ENCODE data around the gene CLIP2.
"Not testable (repeated sequence)": the region's sequence is repeated elsewhere in the genome, so short reads cannot be mapped to it uniquely, and the experiment has no call there.

Gene CLIP2

GRCh38 chr7:74429153-74429747, 140.0 kb downstream of the CLIP2 start:
- H3K4me2 ChIP-seq (ENCODE audit: low read depth, low read length) = no peak overlapping the region
- DNase-seq = no peak

GRCh38 chr7:74430409-74430808, 141.2 kb downstream of the CLIP2 start:
- not testable (repeated sequence) for H3K9ac ChIP-seq (ENCODE audit: low read length); H3K4me2 ChIP-seq (ENCODE audit: low read depth, low read length); H3K27ac ChIP-seq (ENCODE audit: low read length); H3K9me3 ChIP-seq (replicated peaks; ENCODE audit: insufficient read depth, low read length); H4K20me1 ChIP-seq (ENCODE audit: insufficient read depth, low read length); H3K4me3 ChIP-seq (ENCODE audit: low read length); H3K9me2 ChIP-seq (replicated peaks; ENCODE audit: insufficient read depth, low read length); H2AFZ ChIP-seq (ENCODE audit: low read length); H3K36me3 ChIP-seq (replicated peaks; ENCODE audit: insufficient read depth, low read length); H3K79me2 ChIP-seq (ENCODE audit: low read length); H3K4me1 ChIP-seq (ENCODE audit: low read length); H3K27me3 ChIP-seq (replicated peaks; ENCODE audit: insufficient read depth, low read length); DNase-seq; H3F3A ChIP-seq (ENCODE audit: insufficient read depth, low read length)

More at GRCh38 chr7:74429153-74429747, 140.0 kb downstream of the CLIP2 start:
- Histone ChIP-seq H3K27me3 (replicated peaks; ENCODE audit: insufficient read depth, low read length) (no peaks in the 10 kb centered on the region), H3K9me2 (replicated peaks; ENCODE audit: insufficient read depth, low read length) (no peaks in the 10 kb centered on the region), H3K9me3 (replicated peaks; ENCODE audit: insufficient read depth, low read length) (no peaks in the 10 kb centered on the region), H3K9ac (ENCODE audit: low read length) (no peak overlapping the region), H3K27ac (ENCODE audit: low read length) (no peak overlapping the region), H3K4me1 (ENCODE audit: low read length) (no peaks in the 10 kb centered on the region), H3K36me3 (replicated peaks; ENCODE audit: insufficient read depth, low read length) (no peaks in the 10 kb centered on the region), H4K20me1 (ENCODE audit: insufficient read depth, low read length) (no peaks in the 10 kb centered on the region), H3K79me2 (ENCODE audit: low read length) (no peaks in the 10 kb centered on the region), H3F3A (ENCODE audit: insufficient read depth, low read length) (no peaks in the 10 kb centered on the region), H3K4me3 (ENCODE audit: low read length) (no peak overlapping the region), H2AFZ (ENCODE audit: low read length) (no peak overlapping the region)
- no peak for TF ChIP-seq EZH2 (optimal IDR thresholded peaks at IDR 0.05; ENCODE audit: low read depth, low read length)
- no peak for TF ChIP-seq EZH2phosphoT487 (IDR thresholded peaks at IDR 0.05; ENCODE audit: low read length)
- no peak for TF ChIP-seq CTCF (IDR thresholded peaks at IDR 0.05; ENCODE audit: low read length)

GRCh38 chr7:74430961-74431466, 141.8 kb downstream of the CLIP2 start:
- H3K36me3 ChIP-seq (replicated peaks; ENCODE audit: insufficient read depth, low read length) = no peaks in the 10 kb centered on the region
- H3K79me2 ChIP-seq (ENCODE audit: low read length) = no peaks in the 10 kb centered on the region
- no peak overlapping the region for H3K4me2 ChIP-seq (ENCODE audit: low read depth, low read length)
- no peaks in the 10 kb centered on the region for H4K20me1 ChIP-seq (ENCODE audit: insufficient read depth, low read length)
- no peak overlapping the region for H3K9ac ChIP-seq (ENCODE audit: low read length)
- TF ChIP-seq EZH2phosphoT487 (IDR thresholded peaks at IDR 0.05; ENCODE audit: low read length) (no peak), EZH2 (optimal IDR thresholded peaks at IDR 0.05; ENCODE audit: low read depth, low read length) (no peak)
- no peaks in the 10 kb centered on the region for H3K9me3 ChIP-seq (replicated peaks; ENCODE audit: insufficient read depth, low read length)
- H2AFZ ChIP-seq (ENCODE audit: low read length) = no peak overlapping the region
- H3K27me3 ChIP-seq (replicated peaks; ENCODE audit: insufficient read depth, low read length) = no peaks in the 10 kb centered on the region
- no peaks in the 10 kb centered on the region for H3K9me2 ChIP-seq (replicated peaks; ENCODE audit: insufficient read depth, low read length)
- H3K4me3 ChIP-seq (ENCODE audit: low read length) = no peak overlapping the region
- H3F3A ChIP-seq (ENCODE audit: insufficient read depth, low read length) = no peaks in the 10 kb centered on the region
- DNase-seq = no peak
- H3K4me1 ChIP-seq (ENCODE audit: low read length) = no peaks in the 10 kb centered on the region
- H3K27ac ChIP-seq (ENCODE audit: low read length) = no peak overlapping the region

- not testable (repeated sequence) for H3F3A ChIP-seq (ENCODE audit: insufficient read depth, low read length); H3K9me2 ChIP-seq (replicated peaks; ENCODE audit: insufficient read depth, low read length); H3K4me1 ChIP-seq (ENCODE audit: low read length); H3K27ac ChIP-seq (ENCODE audit: low read length); H3K27me3 ChIP-seq (replicated peaks; ENCODE audit: insufficient read depth, low read length); H3K79me2 ChIP-seq (ENCODE audit: low read length); H3K9me3 ChIP-seq (replicated peaks; ENCODE audit: insufficient read depth, low read length); H3K9ac ChIP-seq (ENCODE audit: low read length); H3K36me3 ChIP-seq (replicated peaks; ENCODE audit: insufficient read depth, low read length); DNase-seq; H3K4me2 ChIP-seq (ENCODE audit: low read depth, low read length); H3K4me3 ChIP-seq (ENCODE audit: low read length); H2AFZ ChIP-seq (ENCODE audit: low read length); H4K20me1 ChIP-seq (ENCODE audit: insufficient read depth, low read length)
These were observed 148.0 kb downstream of the CLIP2 start for GRCh38 chr7:74437291-74437571.

- H2AFZ ChIP-seq (ENCODE audit: low read length) = no peak overlapping the region
- no peaks in the 10 kb centered on the region for H3K36me3 ChIP-seq (replicated peaks; ENCODE audit: insufficient read depth, low read length)
- no peaks in the 10 kb centered on the region for H3F3A ChIP-seq (ENCODE audit: insufficient read depth, low read length)
- no peak for TF ChIP-seq CTCF (IDR thresholded peaks at IDR 0.05; ENCODE audit: low read length)
- TF ChIP-seq EZH2phosphoT487 (IDR thresholded peaks at IDR 0.05; ENCODE audit: low read length) = no peak
- TF ChIP-seq EZH2 (optimal IDR thresholded peaks at IDR 0.05; ENCODE audit: low read depth, low read length) = no peak
- H3K4me3 ChIP-seq (ENCODE audit: low read length) = no peak overlapping the region
- no peaks in the 10 kb centered on the region for H4K20me1 ChIP-seq (ENCODE audit: insufficient read depth, low read length)
- DNase-seq = no peak
- no peaks in the 10 kb centered on the region for H3K4me1 ChIP-seq (ENCODE audit: low read length)
- H3K9ac ChIP-seq (ENCODE audit: low read length) = no peak overlapping the region
- H3K79me2 ChIP-seq (ENCODE audit: low read length) = no peaks in the 10 kb centered on the region
- no peak overlapping the region for H3K27ac ChIP-seq (ENCODE audit: low read length)
- no peaks in the 10 kb centered on the region for H3K9me3 ChIP-seq (replicated peaks; ENCODE audit: insufficient read depth, low read length)
- no peak overlapping the region for H3K4me2 ChIP-seq (ENCODE audit: low read depth, low read length)
- no peaks in the 10 kb centered on the region for H3K9me2 ChIP-seq (replicated peaks; ENCODE audit: insufficient read depth, low read length)
- no peaks in the 10 kb centered on the region for H3K27me3 ChIP-seq (replicated peaks; ENCODE audit: insufficient read depth, low read length)
These were observed 149.1 kb downstream of the CLIP2 start for GRCh38 chr7:74438327-74438726.

Measured in MM.1S (cell line).